WERI-Rb-1 (cell line): ENCODE measurements around the gene ZNF14.

Experiments
- DNase-seq: peaks from one replicate; pipeline ENCODE4 v3.0.0-alpha.2; 2020
- H3K27ac ChIP-seq: fragments of 250-450 bp; sonication (Bioruptor Pico); 2 replicates; pipeline ENCODE4 v1.5.1; 2020; ENCODE audit warnings: mild to moderate bottlenecking, moderate library complexity
- H3K27me3 ChIP-seq: fragments of 250-450 bp; sonication (Bioruptor Pico); 2 replicates; pipeline ENCODE4 v1.5.1; 2021; ENCODE audit warnings: mild to moderate bottlenecking, low read depth, moderate library complexity; ENCODE audit not compliant: insufficient read depth, severe bottlenecking
- H3K36me3 ChIP-seq: fragments of 250-450 bp; sonication (Bioruptor Pico); 2 replicates; pipeline ENCODE4 v1.5.1; 2020; ENCODE audit warnings: mild to moderate bottlenecking, moderate library complexity
- H3K4me3 ChIP-seq: 2 replicates; pipeline ENCODE4 v1.5.1; 2011; ENCODE audit warnings: low read depth, mild to moderate bottlenecking, control low read depth, low read length
- H3K9me3 ChIP-seq: fragments of 250-450 bp; sonication (Bioruptor Pico); 2 replicates; pipeline ENCODE4 v1.5.1; 2021; ENCODE audit warnings: mild to moderate bottlenecking, moderate library complexity; ENCODE audit not compliant: severe bottlenecking
- CTCF ChIP-seq: IDR thresholded peaks from 2 replicates; pipeline ENCODE4 v1.5.1; 2011; ENCODE audit warnings: low read depth, mild to moderate bottlenecking, control low read depth, inconsistent platforms, low read length

Gene ZNF14

GRCh38 chr19:19721896-19722295, 11.0 kb downstream of the ZNF14 start:
- Histone ChIP-seq H3K27me3 (no peaks in the 10 kb centered on the region), H3K36me3 (peaks cover 16% of the 10 kb centered on the region), H3K27ac (no peak overlapping the region), H3K9me3 (peaks cover 45% of the 10 kb centered on the region), H3K4me3 (no peak overlapping the region)
- DNase-seq: no peak
- TF ChIP-seq CTCF: no peak

GRCh38 chr19:19719798-19720197, 13.1 kb downstream of the ZNF14 start:
- no peak for DNase-seq
- no peaks in the 10 kb centered on the region for H3K27me3 ChIP-seq
- peaks cover 23% of the 10 kb centered on the region for H3K36me3 ChIP-seq
- no peak overlapping the region for H3K4me3 ChIP-seq
- no peak overlapping the region for H3K27ac ChIP-seq
- peaks cover 38% of the 10 kb centered on the region for H3K9me3 ChIP-seq
- TF ChIP-seq CTCF: no peak

- DNase-seq: no peak
- no peak overlapping the region for H3K4me3 ChIP-seq
- H3K27me3 ChIP-seq: no peaks in the 10 kb centered on the region
- peaks cover 71% of the 10 kb centered on the region for H3K36me3 ChIP-seq
- peaks cover 41% of the 10 kb centered on the region for H3K9me3 ChIP-seq
- no peak for TF ChIP-seq CTCF
- no peak overlapping the region for H3K27ac ChIP-seq
These were observed 20.7 kb downstream of the ZNF14 start for GRCh38 chr19:19711934-19712828.

GRCh38 chr19:19711306-19711933, 21.5 kb downstream of the ZNF14 start:
- H3K27me3 ChIP-seq: no peaks in the 10 kb centered on the region
- H3K36me3 ChIP-seq: peaks cover 70% of the 10 kb centered on the region
- peaks cover 42% of the 10 kb centered on the region for H3K9me3 ChIP-seq
- no peak overlapping the region for H3K27ac ChIP-seq
- TF ChIP-seq CTCF: no peak
- H3K4me3 ChIP-seq: no peak overlapping the region
- DNase-seq: no peak

- H3K27ac ChIP-seq: no peak overlapping the region
- no peak for TF ChIP-seq CTCF
- H3K27me3 ChIP-seq: no peaks in the 10 kb centered on the region
- no peak for DNase-seq
- H3K9me3 ChIP-seq: peaks cover 38% of the 10 kb centered on the region
- no peak overlapping the region for H3K4me3 ChIP-seq
- H3K36me3 ChIP-seq: peaks cover 65% of the 10 kb centered on the region
These were observed 22.4 kb downstream of the ZNF14 start for GRCh38 chr19:19710506-19710905.
